Left lung (tissue), 10 donors: Measurements from ENCODE around the gene HMCN1. TPM values are rescaled to one million over a fixed set of nuclear protein-coding genes. Genes with fewer than 3 reads are reported as not detected.

Source experiments
- ATAC-seq: fragments of 200-7000 bp; cut with Tn5 transposase; one replicate; pipeline ENCODE4 v1.9.1; 2020; ENCODE audit warnings: moderate library complexity
- DNase-seq, 4 donors: peaks; one replicate each; pipeline ENCODE4 v3.0.0-alpha.2; 2013 to 2020
- H3K27ac ChIP-seq, 2 donors: fragments of 200-600 bp; sonication (generic) in 1 of 2; one replicate each; pipeline versions ENCODE4 v1.5.0 to v1.8.0; 2020 to 2021
- H3K27me3 ChIP-seq, 2 donors: fragments of 200-600 bp; sonication (generic) in 1 of 2; one replicate each; pipeline versions ENCODE4 v1.5.0 to v1.8.0; 2020 to 2021
- H3K36me3 ChIP-seq, 2 donors: fragments of 200-600 bp; sonication (generic) in 1 of 2; one replicate each; pipeline versions ENCODE4 v1.5.0 to v1.8.0; 2020 to 2021
- H3K4me1 ChIP-seq, 2 donors: fragments of 200-600 bp; one replicate each; pipeline ENCODE4 v1.8.0; 2021
- H3K4me3 ChIP-seq, 2 donors: fragments of 200-600 bp; sonication (generic) in 1 of 2; one replicate each; pipeline versions ENCODE4 v1.5.0 to v1.8.0; 2020 to 2021; ENCODE audit warnings: mild to moderate bottlenecking in 1 of 2
- H3K9me3 ChIP-seq, 2 donors: fragments of 200-600 bp; sonication (generic) in 1 of 2; one replicate each; pipeline versions ENCODE4 v1.5.0 to v1.8.0; 2020 to 2021
- intact Hi-C, 2 donors: fragments of 100-400 bp; cut with DNase I; formaldehyde crosslinking; loops; one replicate each; pipeline versions ENCODE4 v1.11.2 to v1.14.2; 2022
- polyA plus RNA-seq, 6 donors: library from polyadenylated mRNA; unstranded; fragments of 120-200 nt; gene quantifications; one replicate each; pipeline ENCODE4 v1.2.1, GENCODE V29; 2013; ENCODE audit not compliant: insufficient read length in 6 of 6
- total RNA-seq, 2 donors: library from RNA; stranded (reverse); fragmentation: NEBNext Ultra II Directional; extraction: Animal tissue kit (Norgen Biotek cat#: 25700); gene quantifications; one replicate each; pipeline ENCODE4 v1.2.1, GENCODE V29; 2021
- TF ChIP-seq, protein P1 (sequence below), 2 donors: fragments of 200-600 bp; sonication (generic) in 1 of 2; IDR thresholded peaks; one replicate each; pipeline versions ENCODE4 v1.5.0 to v1.8.0; 2021; ENCODE audit warnings: antibody characterized with exemption in 2 of 2
- donor health status: DM: no; HTN: yes; CAD: no.
- donor health status: DM: no; HTN: no; CAD: no.

Gene HMCN1
- total and polyA plus RNA-seq, 8 donors, result 24.0 to 91.0 (median 48.7) TPM

DNA sequence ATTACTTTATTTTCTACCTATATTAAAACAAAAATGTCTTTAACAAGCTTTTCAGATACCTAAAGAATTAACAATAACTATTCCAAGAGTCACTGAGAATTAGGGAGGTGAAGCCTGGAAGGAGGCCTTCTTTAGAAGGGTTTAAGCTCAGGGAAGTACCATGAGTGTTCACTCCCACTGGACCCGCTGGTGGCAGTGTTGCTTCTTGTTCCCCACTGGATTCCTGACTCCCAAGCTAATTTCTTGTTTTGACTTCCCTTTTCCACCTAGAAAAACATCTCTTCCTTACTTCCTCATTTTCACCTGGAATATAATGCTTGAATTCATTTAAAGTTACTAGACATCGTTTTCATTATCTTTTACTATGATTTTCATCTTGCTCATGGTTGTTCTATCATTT is 264.2 kb downstream of the HMCN1 start:
- TF ChIP-seq, protein P1, sequence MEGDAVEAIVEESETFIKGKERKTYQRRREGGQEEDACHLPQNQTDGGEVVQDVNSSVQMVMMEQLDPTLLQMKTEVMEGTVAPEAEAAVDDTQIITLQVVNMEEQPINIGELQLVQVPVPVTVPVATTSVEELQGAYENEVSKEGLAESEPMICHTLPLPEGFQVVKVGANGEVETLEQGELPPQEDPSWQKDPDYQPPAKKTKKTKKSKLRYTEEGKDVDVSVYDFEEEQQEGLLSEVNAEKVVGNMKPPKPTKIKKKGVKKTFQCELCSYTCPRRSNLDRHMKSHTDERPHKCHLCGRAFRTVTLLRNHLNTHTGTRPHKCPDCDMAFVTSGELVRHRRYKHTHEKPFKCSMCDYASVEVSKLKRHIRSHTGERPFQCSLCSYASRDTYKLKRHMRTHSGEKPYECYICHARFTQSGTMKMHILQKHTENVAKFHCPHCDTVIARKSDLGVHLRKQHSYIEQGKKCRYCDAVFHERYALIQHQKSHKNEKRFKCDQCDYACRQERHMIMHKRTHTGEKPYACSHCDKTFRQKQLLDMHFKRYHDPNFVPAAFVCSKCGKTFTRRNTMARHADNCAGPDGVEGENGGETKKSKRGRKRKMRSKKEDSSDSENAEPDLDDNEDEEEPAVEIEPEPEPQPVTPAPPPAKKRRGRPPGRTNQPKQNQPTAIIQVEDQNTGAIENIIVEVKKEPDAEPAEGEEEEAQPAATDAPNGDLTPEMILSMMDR (IDR thresholded peaks at IDR 0.05), result no peak
- no peak overlapping the region for H3K4me3 ChIP-seq
- H3K27me3 ChIP-seq, result no peaks in the 10 kb centered on the region
- no peaks in the 10 kb centered on the region for H3K9me3 ChIP-seq
- no peak for ATAC-seq
- DNase-seq, result no peak
- no peaks in the 10 kb centered on the region for H3K4me1 ChIP-seq
- no peaks in the 10 kb centered on the region for H3K36me3 ChIP-seq
- intact Hi-C loops, result no loop called here
- no peak overlapping the region for H3K27ac ChIP-seq

DNA sequence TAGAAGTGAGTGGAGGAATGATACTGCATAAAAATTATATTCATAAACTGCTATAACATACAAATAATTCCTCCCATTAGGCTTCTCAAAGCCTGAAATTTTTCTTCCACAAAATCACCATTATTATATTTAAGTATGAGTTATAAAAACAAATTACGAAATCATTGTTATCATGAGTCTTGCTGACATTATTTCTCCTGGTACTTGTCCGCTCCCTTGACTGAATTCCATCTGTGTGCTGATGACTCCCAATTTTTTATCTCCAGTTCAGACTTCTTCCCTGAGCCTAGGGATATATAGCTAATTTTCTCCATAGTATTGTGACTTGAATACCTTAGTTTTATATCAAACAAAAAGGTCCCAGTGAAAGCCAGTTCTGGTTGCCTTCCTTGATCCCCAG is 268.2 kb downstream of the HMCN1 start:
- no peaks in the 10 kb centered on the region for H3K4me1 ChIP-seq
- no peak for ATAC-seq
- no peaks in the 10 kb centered on the region for H3K36me3 ChIP-seq

DNA sequence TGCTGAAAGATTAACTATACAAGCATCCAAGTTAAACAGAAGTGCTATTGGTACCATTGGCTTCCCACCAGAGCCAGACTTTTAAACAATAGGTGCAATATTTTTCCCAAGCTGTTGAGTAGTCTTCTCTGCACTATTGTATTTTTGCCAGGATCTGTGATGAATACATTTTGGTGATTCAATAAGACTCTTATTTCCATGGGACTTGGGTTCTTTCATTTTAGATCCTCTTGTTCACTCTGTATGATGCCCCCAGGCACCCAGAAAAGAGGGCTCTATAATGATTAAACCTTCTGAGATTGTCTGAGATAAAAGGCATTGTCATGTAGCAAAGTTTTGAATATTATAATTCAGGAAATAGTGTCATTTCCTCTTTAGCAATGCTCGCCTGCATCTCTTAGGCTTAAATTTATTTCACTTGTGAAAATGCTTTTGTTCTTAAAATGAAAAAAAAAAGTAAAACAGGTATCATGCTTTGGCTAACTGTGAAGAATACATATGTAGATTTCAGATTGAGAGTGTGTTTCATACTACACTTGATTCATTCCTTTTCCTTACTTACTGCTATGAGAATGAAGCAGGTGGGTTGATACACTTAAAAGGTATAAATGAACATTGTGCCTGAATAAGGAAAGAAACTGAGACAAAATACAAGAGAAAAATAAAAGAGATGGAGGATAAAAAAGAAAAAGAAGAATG is 275.0 kb downstream of the HMCN1 start:
- no peak for DNase-seq
- Histone ChIP-seq H3K9me3 (no peaks in the 10 kb centered on the region), H3K4me1 (no peaks in the 10 kb centered on the region), H3K27me3 (no peaks in the 10 kb centered on the region), H3K36me3 (no peaks in the 10 kb centered on the region), H3K27ac (no peak overlapping the region), H3K4me3 (no peak overlapping the region)
- TF ChIP-seq, protein P1 (IDR thresholded peaks at IDR 0.05), result no peak
- no peak for ATAC-seq
- intact Hi-C loops, result no loop called here

More for the DNA sequence above, 268.2 kb downstream of the HMCN1 start:
- Histone ChIP-seq H3K9me3 (no peaks in the 10 kb centered on the region), H3K27me3 (no peaks in the 10 kb centered on the region), H3K27ac (no peak overlapping the region), H3K4me3 (no peak overlapping the region)
- intact Hi-C loops, result no loop called here
- no peak for DNase-seq
- TF ChIP-seq, protein P1 (IDR thresholded peaks at IDR 0.05), result no peak

DNA sequence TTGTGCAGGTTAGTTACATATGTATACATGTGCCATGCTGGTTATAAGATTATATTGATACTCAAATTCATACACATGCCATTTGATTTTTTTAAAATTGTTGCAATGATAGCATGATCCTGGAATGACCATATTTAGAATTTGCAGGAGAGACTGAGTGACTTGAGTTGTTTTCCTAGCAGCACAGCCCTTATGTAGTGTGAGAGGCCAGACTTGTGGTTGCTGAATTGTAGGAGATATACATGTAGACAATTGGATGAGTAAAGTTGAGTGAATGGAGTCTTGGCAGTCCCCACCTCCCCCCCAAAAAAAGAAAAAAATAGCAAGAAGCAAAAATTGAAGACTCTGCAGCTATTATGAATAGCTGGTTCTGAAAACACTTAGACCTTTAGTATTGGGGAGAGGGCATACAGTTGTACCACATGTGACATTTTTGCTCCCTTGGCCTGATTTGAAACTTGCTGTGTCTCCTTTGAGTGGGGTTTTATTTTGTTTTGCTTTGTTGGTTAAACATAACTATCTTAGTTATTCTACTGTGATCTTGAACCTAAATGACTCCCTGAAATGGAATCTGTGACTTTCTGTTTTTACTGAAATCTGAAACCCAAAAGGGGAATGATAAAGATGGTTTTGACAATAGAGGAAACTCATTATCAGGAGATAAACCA is 280.3 kb downstream of the HMCN1 start:
- Histone ChIP-seq H3K36me3 (no peaks in the 10 kb centered on the region), H3K27me3 (no peaks in the 10 kb centered on the region), H3K4me3 (no peak overlapping the region), H3K27ac (no peak overlapping the region), H3K4me1 (no peaks in the 10 kb centered on the region), H3K9me3 (no peaks in the 10 kb centered on the region)
- ATAC-seq, result no peak
- no peak for DNase-seq
- intact Hi-C loops, result no loop called here
- TF ChIP-seq, protein P1 (IDR thresholded peaks at IDR 0.05), result no peak

DNA sequence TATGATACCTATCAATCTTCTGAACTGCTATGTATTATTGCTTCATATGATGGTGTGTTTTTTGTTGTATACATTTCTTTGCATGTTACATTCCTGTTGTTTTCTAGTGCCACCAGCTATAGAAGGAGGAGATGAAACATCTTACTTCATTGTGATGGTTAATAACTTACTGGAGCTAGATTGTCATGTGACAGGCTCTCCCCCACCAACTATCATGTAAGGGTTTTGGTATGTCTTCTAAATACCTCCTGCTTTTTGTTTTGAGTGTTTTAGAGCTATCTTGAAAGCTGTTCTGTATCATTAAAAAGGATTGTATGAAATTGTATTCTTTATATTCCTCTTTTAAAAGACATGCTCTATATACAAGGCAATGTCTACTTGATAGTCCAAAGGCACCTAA is 282.7 kb downstream of the HMCN1 start:
- Histone ChIP-seq H3K4me1 (no peaks in the 10 kb centered on the region), H3K9me3 (no peaks in the 10 kb centered on the region), H3K4me3 (no peak overlapping the region), H3K36me3 (no peaks in the 10 kb centered on the region), H3K27me3 (no peaks in the 10 kb centered on the region), H3K27ac (no peak overlapping the region)
- TF ChIP-seq, protein P1 (IDR thresholded peaks at IDR 0.05), result no peak
- no peak for ATAC-seq
- intact Hi-C loops, result no loop called here
- no peak for DNase-seq
